HL-60 (cell line): ENCODE data around the gene RAI1.

Experiments
- DNase-seq, 2 experiments: peaks; one replicate each; pipeline ENCODE4 v3.0.0-alpha.2; 2010 to 2020; ENCODE audit warnings: low read depth in 1 of 2, low spot score in 1 of 2
- H3K27ac ChIP-seq: fragments of 250-450 bp; sonication (Bioruptor Pico); replicated peaks from 2 replicates; pipeline ENCODE4 v1.5.1; 2020; ENCODE audit warnings: mild to moderate bottlenecking, moderate library complexity
- H3K27me3 ChIP-seq: fragments of 250-450 bp; sonication (Bioruptor Pico); 2 replicates; pipeline ENCODE4 v1.5.1; 2021; ENCODE audit warnings: mild to moderate bottlenecking, moderate library complexity; ENCODE audit not compliant: insufficient read depth, poor library complexity, severe bottlenecking
- H3K4me3 ChIP-seq: replicated peaks from 2 replicates; pipeline ENCODE4 v1.5.1; 2011; ENCODE audit warnings: mild to moderate bottlenecking, control low read depth, low read length; ENCODE audit not compliant: insufficient read depth
- CTCF ChIP-seq: IDR thresholded peaks from one replicate; pipeline ENCODE4 v1.5.1; 2011; ENCODE audit warnings: low read length, control low read depth, inconsistent platforms; ENCODE audit not compliant: insufficient read depth
- GABPA ChIP-seq: IDR thresholded peaks from 2 replicates; pipeline ENCODE4 v1.6.1; 2012; ENCODE audit warnings: low read depth
- POLR2AphosphoS5 ChIP-seq: IDR thresholded peaks from 2 replicates; pipeline ENCODE4 v1.6.1; 2012; ENCODE audit warnings: low read depth
- REST ChIP-seq: IDR thresholded peaks from 2 replicates; pipeline ENCODE4 v1.6.1; 2012; ENCODE audit warnings: low read depth; ENCODE audit not compliant: insufficient replicate concordance
- SPI1 ChIP-seq: IDR thresholded peaks from 2 replicates; pipeline ENCODE4 v1.6.1; 2012; ENCODE audit warnings: low read depth, mild to moderate bottlenecking, borderline replicate concordance

RAI1 gene

GRCh38 chr17:17819111-17819510 is 137.9 kb downstream of the RAI1 start:
- Histone ChIP-seq H3K4me3 (no peak overlapping the region), H3K27ac (no peak overlapping the region), H3K27me3 (no peaks in the 10 kb centered on the region)
- no peak for DNase-seq
- TF ChIP-seq POLR2AphosphoS5: no peak
- no peak for TF ChIP-seq REST
- TF ChIP-seq GABPA: no peak
- TF ChIP-seq CTCF: no peak
- no peak for TF ChIP-seq SPI1

GRCh38 chr17:17819561-17819995 is 138.3 kb downstream of the RAI1 start:
- H3K4me3 ChIP-seq: no peak overlapping the region
- H3K27ac ChIP-seq: no peak overlapping the region
- DNase-seq: peak in 1 of 2 experiments; percentile 67
- TF ChIP-seq SPI1: no peak
- TF ChIP-seq GABPA: no peak
- no peak; the same call in 1 of the 2 replicates for TF ChIP-seq POLR2AphosphoS5
- TF ChIP-seq CTCF: no peak
- no peak for TF ChIP-seq REST
- no peaks in the 10 kb centered on the region for H3K27me3 ChIP-seq

GRCh38 chr17:17820046-17820445 is 138.8 kb downstream of the RAI1 start:
- TF ChIP-seq POLR2AphosphoS5 (no peak), CTCF (no peak), REST (no peak), SPI1 (no peak), GABPA (no peak)
- no peak overlapping the region for H3K4me3 ChIP-seq
- DNase-seq: no peak
- H3K27ac ChIP-seq: no peak overlapping the region
- no peaks in the 10 kb centered on the region for H3K27me3 ChIP-seq
